A549 (cell line): ENCODE measurements around the gene SERPINI1. TPM values are rescaled to one million over a fixed set of nuclear protein-coding genes. Genes with fewer than 3 reads are reported as not detected.

Experiments used
- ATAC-seq, 2 experiments: fragments of 200-7000 bp in 1 of 2; fragments of >200 bp in 1 of 2; cut with Nextera tagmentation in 1 of 2; cut with Tn5 transposase in 1 of 2; 3 replicates each; pipeline versions ENCODE4 v1.8.0 to v1.9.1; 2018 to 2020; ENCODE audit warnings: mild to moderate bottlenecking in 1 of 2, moderate library complexity in 1 of 2
- CTCF ChIA-PET: fragments of 300-600 bp; sonication (Branson Sonifier 250); formaldehyde crosslinking; extraction: SDS; loops from one replicate; lab custom pipeline; 2021; ENCODE audit warnings: antibody characterized with exemption, inconsistent platforms; lab: Yijun Ruan, JAX
- POLR2A ChIA-PET: fragments of 350-600 bp; formaldehyde crosslinking; extraction: SDS; loops from one replicate; lab custom pipeline; 2021; ENCODE audit warnings: antibody characterized with exemption, inconsistent platforms; lab: Yijun Ruan, JAX
- DNase-seq, 2 experiments: peaks; one replicate each; pipeline versions ENCODE4 v3.0.0 to v3.0.0-alpha.2; 2011 to 2016; ENCODE audit warnings: low read depth in 1 of 2, low spot score in 1 of 2
- FAIRE-seq: peaks from 2 replicates; lab custom pipeline; 2011; peaks lifted over from hg19 to GRCh38; lab: Jason Lieb, UNC
- H3K27ac ChIP-seq, 2 experiments: fragments of >200 bp; sonication (Bioruptor Twin); formaldehyde crosslinking; 3 replicates each; pipeline ENCODE4 v1.5.1; 2016 to 2017
- H3K4me1 ChIP-seq: fragments of >200 bp; sonication (Bioruptor Twin); formaldehyde crosslinking; 3 replicates; pipeline ENCODE4 v1.6.1; 2016
- H3K4me2 ChIP-seq: fragments of >200 bp; sonication (Bioruptor Twin); formaldehyde crosslinking; 3 replicates; pipeline ENCODE4 v1.6.1; 2016
- H3K4me3 ChIP-seq: fragments of >200 bp; sonication (Bioruptor Twin); formaldehyde crosslinking; 3 replicates; pipeline ENCODE4 v1.5.1; 2016
- H3K9me3 ChIP-seq: fragments of >200 bp; sonication (Bioruptor Twin); formaldehyde crosslinking; 3 replicates; pipeline ENCODE4 v1.6.1; 2016
- ATOH8 ChIP-seq: fragments of 250-450 bp; sonication (Bioruptor Pico); IDR thresholded peaks from 2 replicates; pipeline ENCODE4 v1.5.0; 2020; ENCODE audit warnings: low read depth, mild to moderate bottlenecking, moderate library complexity
- BHLHE40 ChIP-seq: IDR thresholded peaks from 2 replicates; pipeline ENCODE4 v1.6.1; 2012; ENCODE audit warnings: low read depth, low read length, inconsistent platforms
- CBX2 ChIP-seq: fragments of 200-600 bp; sonication (generic); IDR thresholded peaks from 2 replicates; pipeline ENCODE4 v1.6.1; 2016; ENCODE audit warnings: low read depth, mild to moderate bottlenecking, borderline replicate concordance
- CHD2 ChIP-seq: fragments of 150-350 bp; IDR thresholded peaks from 2 replicates; pipeline ENCODE4 v1.6.1; 2014; ENCODE audit warnings: low read length; ENCODE audit not compliant: partially characterized antibody
- E2F6 ChIP-seq: IDR thresholded peaks from 2 replicates; pipeline ENCODE4 v1.6.1; 2012; ENCODE audit warnings: low read depth, borderline replicate concordance
- EP300 ChIP-seq, 2 experiments: fragments of >200 bp; sonication (Bioruptor Twin); formaldehyde crosslinking; IDR thresholded peaks; 2 replicates in 1 of 2; 3 replicates in 1 of 2; pipeline ENCODE4 v1.6.1; 2016 to 2017
- FOSB ChIP-seq: fragments of 250-450 bp; sonication (Bioruptor Pico); IDR thresholded peaks from 2 replicates; pipeline ENCODE4 v1.5.0; 2020; ENCODE audit warnings: mild to moderate bottlenecking, moderate library complexity
- FOSL2 ChIP-seq, 2 experiments: fragments of 450-650 bp in 1 of 2; fragments of >200 bp in 1 of 2; sonication (Bioruptor Twin) in 1 of 2; formaldehyde crosslinking; IDR thresholded peaks; 2 replicates each; pipeline versions ENCODE4 v1.5.0 to v1.6.1; 2016 to 2020; ENCODE audit warnings: mild to moderate bottlenecking in 1 of 2, moderate library complexity in 1 of 2
- GATA3 ChIP-seq: IDR thresholded peaks from 2 replicates; pipeline ENCODE4 v1.6.1; 2012; ENCODE audit warnings: borderline replicate concordance
- HDAC2 ChIP-seq: fragments of 200-600 bp; sonication (generic); IDR thresholded peaks from 2 replicates; pipeline ENCODE4 v1.6.1; 2016
- HOXA7 ChIP-seq: fragments of 250-450 bp; sonication (Bioruptor Pico); IDR thresholded peaks from 2 replicates; pipeline ENCODE4 v1.5.0; 2020; ENCODE audit warnings: mild to moderate bottlenecking, moderate library complexity
- JUNB ChIP-seq: fragments of >200 bp; sonication (Bioruptor Twin); formaldehyde crosslinking; IDR thresholded peaks from 2 replicates; pipeline ENCODE4 v1.6.1; 2016
- MAX ChIP-seq: IDR thresholded peaks from 2 replicates; pipeline ENCODE4 v1.6.1; 2012
- MYC ChIP-seq: IDR thresholded peaks from 2 replicates; pipeline ENCODE4 v1.6.1; 2012; ENCODE audit warnings: mild to moderate bottlenecking, inconsistent platforms, low read length, improper control_type of control experiment, borderline replicate concordance
- NPAS2 ChIP-seq: fragments of 250-450 bp; sonication (Bioruptor Pico); IDR thresholded peaks from 2 replicates; pipeline ENCODE4 v1.8.0; 2022; ENCODE audit warnings: mild to moderate bottlenecking, moderate library complexity, borderline replicate concordance
- POLR2A ChIP-seq: IDR thresholded peaks from 2 replicates; pipeline ENCODE4 v1.6.1; 2012; ENCODE audit warnings: mild to moderate bottlenecking, low read length
- POLR2AphosphoS2 ChIP-seq: conservative IDR thresholded peaks from 2 replicates; pipeline ENCODE4 v1.6.1; 2012; ENCODE audit warnings: low read length, improper control_type of control experiment, inconsistent platforms
- RARB ChIP-seq: fragments of 250-450 bp; sonication (Bioruptor Pico); IDR thresholded peaks from 2 replicates; pipeline ENCODE4 v1.8.0; 2021; ENCODE audit warnings: mild to moderate bottlenecking, moderate library complexity
- RCOR1 ChIP-seq: fragments of 150-350 bp; IDR thresholded peaks from 2 replicates; pipeline ENCODE4 v1.6.1; 2014; ENCODE audit warnings: antibody characterized with exemption, low read length, low read depth
- RNF2 ChIP-seq: fragments of 200-600 bp; sonication (generic); IDR thresholded peaks from 2 replicates; pipeline ENCODE4 v1.6.1; 2016; ENCODE audit warnings: low read depth, mild to moderate bottlenecking, antibody characterized with exemption, moderate library complexity, borderline replicate concordance
- SREBF2 ChIP-seq: fragments of 450-650 bp; IDR thresholded peaks from 2 replicates; pipeline ENCODE4 v1.6.1; 2014; ENCODE audit warnings: mild to moderate bottlenecking, moderate library complexity
- ZC3H11A ChIP-seq: fragments of 450-650 bp; IDR thresholded peaks from 2 replicates; pipeline ENCODE4 v1.6.1; 2014; ENCODE audit warnings: antibody characterized with exemption, mild to moderate bottlenecking
- ZSCAN20 ChIP-seq: fragments of 250-450 bp; sonication (Bioruptor Pico); IDR thresholded peaks from 2 replicates; pipeline ENCODE4 v1.8.0; 2022; ENCODE audit warnings: mild to moderate bottlenecking, moderate library complexity
- WGBS: methylation state at CpG from one replicate; pipeline ENCODE4 v1.1.6; 2017; ENCODE audit errors: missing lambda C conversion rate; 5-methylcytosine and 5-hydroxymethylcytosine counted together
- polyA plus RNA-seq, 4 experiments: library from polyadenylated mRNA; depleted of rRNA in 3 of 4; stranded (reverse); fragments of >200 nt; fragmentation: RNase III in 1 of 4; extraction: RNeasy Plus Mini Kit Qiagen cat#74134 plus additional on column Dnase treatment in 1 of 4; gene quantifications; 2 replicates in 3 of 4; 3 replicates in 1 of 4; pipeline ENCODE4 v1.2.3, GENCODE V29; 2011 to 2017
- TF ChIP-seq, protein P1 (sequence below): fragments of 250-450 bp; sonication (Bioruptor Pico); IDR thresholded peaks from 2 replicates; pipeline ENCODE4 v1.5.0; 2021; ENCODE audit warnings: mild to moderate bottlenecking, moderate library complexity, borderline replicate concordance

The SERPINI1 gene
- polyA plus RNA-seq, 2 of the 4 experiments (the other 2 are of a cell fraction), result 6.5 to 10.2 TPM

DNA sequence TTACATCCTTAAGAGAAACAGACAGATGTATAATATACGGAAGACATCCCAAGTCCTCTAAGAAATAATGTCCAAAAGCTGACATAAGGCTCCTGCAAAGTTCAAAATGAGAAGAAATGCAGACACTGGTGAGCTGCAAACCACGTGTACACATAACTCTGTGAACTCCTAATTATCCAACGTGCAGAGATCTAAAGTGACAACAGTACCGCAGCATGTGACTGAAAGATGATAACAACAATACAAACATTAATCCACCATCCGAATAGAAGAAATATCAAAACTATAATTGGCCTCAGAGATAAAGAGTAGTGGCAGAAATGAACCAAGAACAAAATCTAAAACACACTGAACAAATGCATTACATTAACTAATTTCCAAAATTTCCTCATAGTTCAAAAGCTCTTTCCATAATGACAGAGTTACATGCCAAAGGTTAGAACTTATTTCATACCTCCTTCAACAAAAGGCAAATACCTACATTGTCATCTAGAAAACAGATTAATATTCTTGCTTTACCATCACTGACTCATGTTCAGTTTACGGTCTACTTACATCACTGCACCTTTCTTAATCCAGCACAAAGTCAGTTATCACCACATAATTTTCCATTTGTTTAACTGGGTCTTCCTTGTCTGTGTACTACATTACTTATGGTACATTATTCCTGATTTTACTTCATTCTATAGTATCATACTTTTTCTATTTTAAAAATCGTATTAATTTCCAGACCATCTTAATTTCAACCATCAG, 3.0 kb upstream of the SERPINI1 start:
- 39% methylated on average over 7 of the region's 7 CpGs for WGBS
- FAIRE-seq, result no peak
- no peak overlapping the region; the same call in 2 of the 3 replicates for H3K4me3 ChIP-seq

GRCh38 chr3:167733961-167734497, 1.5 kb upstream of the SERPINI1 start:
- ATAC-seq, result no peak; a peak in 1 of 6 replicates
- peak in 1 of 2 experiments; percentile 23 for DNase-seq
- Histone ChIP-seq H3K4me3 (peak overlapping the region; percentile 69), H3K4me1 (peaks cover 44% of the 10 kb centered on the region), H3K27ac (peak overlapping the region; percentile 88 to 94), H3K4me2 (peak overlapping the region; percentile 78), H3K9me3 (no peaks in the 10 kb centered on the region)
- ChIA-PET POLR2A (no interaction called here), CTCF (no interaction called here)
- no peak for TF ChIP-seq POLR2A
- TF ChIP-seq ATOH8 (CRISPR knock-in tag), result no peak
- TF ChIP-seq CBX2, result no peak
- no peak for TF ChIP-seq CHD2
- no peak for TF ChIP-seq HOXA7 (CRISPR knock-in tag)
- TF ChIP-seq POLR2AphosphoS2, result no peak
- FAIRE-seq, result no peak
- WGBS, result under 1% methylated on average over 12 of the region's 12 CpGs

More for the DNA sequence above, 3.0 kb upstream of the SERPINI1 start:
- ATAC-seq, result no peak
- CTCF ChIA-PET, result no interaction called here
- H3K9me3 ChIP-seq, result no peaks in the 10 kb centered on the region
- H3K4me2 ChIP-seq, result peak overlapping the region; percentile 78
- POLR2A ChIA-PET, result interaction anchor here (0.5 kb wide), 1 partner anchor 7 kb away, joined by 6 read pairs; no protein-coding TSS in a partner anchor
- H3K27ac ChIP-seq, result no peak overlapping the region
- TF ChIP-seq RCOR1, result no peak
- no peak for TF ChIP-seq FOSL2 (IDR thresholded peaks at IDR 0.05)
- TF ChIP-seq FOSL2 (CRISPR knock-in tag; IDR thresholded peaks at IDR 0.05), result no peak
- no peak for TF ChIP-seq FOSB (CRISPR knock-in tag)
- TF ChIP-seq, protein P1, sequence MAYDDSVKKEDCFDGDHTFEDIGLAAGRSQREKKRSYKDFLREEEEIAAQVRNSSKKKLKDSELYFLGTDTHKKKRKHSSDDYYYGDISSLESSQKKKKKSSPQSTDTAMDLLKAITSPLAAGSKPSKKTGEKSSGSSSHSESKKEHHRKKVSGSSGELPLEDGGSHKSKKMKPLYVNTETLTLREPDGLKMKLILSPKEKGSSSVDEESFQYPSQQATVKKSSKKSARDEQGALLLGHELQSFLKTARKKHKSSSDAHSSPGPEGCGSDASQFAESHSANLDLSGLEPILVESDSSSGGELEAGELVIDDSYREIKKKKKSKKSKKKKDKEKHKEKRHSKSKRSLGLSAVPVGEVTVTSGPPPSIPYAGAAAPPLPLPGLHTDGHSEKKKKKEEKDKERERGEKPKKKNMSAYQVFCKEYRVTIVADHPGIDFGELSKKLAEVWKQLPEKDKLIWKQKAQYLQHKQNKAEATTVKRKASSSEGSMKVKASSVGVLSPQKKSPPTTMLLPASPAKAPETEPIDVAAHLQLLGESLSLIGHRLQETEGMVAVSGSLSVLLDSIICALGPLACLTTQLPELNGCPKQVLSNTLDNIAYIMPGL, result no peak
- no peak for TF ChIP-seq ZC3H11A
- no peak for TF ChIP-seq RARB (CRISPR knock-in tag)
- TF ChIP-seq MYC, result no peak
- no peak for TF ChIP-seq NPAS2 (CRISPR knock-in tag)
- no peak for TF ChIP-seq E2F6
- no peak for TF ChIP-seq GATA3
- TF ChIP-seq RNF2, result no peak
- no peak for TF ChIP-seq JUNB
- TF ChIP-seq BHLHE40, result no peak
- no peak for TF ChIP-seq CBX2
- no peak for TF ChIP-seq HDAC2
- no peak for TF ChIP-seq ZSCAN20 (CRISPR knock-in tag)
- TF ChIP-seq MAX, result no peak
- no peak for TF ChIP-seq SREBF2
- no peak for TF ChIP-seq POLR2A
- TF ChIP-seq EP300 (IDR thresholded peaks at IDR 0.05), result no peak
- H3K4me1 ChIP-seq, result peaks cover 57% of the 10 kb centered on the region
- DNase-seq, result no peak
